ENCODE results near the gene ZNF575. TPM values are rescaled to one million over a fixed set of nuclear protein-coding genes. Genes with fewer than 3 reads are reported as not detected.
A peak's percentile ranks its signal among the peaks of the same experiment; 100 is the strongest.

ZNF575 gene
- total RNA-seq, 1 experiment from 2014 or later: 0.13 TPM

DNA sequence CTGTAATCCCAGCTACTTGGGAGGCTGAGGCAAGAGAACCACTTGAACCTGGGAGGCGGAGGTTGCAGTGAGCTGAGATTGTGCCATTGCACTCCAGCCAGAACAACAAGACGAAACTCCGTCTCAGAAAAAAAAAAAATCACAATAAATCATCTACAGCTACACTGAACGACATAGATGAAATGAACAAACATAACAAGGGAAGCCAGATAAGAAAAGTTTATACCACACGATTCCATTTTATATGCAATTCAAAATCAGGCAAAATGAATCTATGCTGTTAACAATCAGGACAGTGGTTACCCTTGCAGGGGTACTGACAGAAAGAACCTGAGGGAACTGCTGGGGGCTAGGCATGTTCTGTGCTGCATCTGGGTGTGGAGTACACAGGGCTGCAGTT, 36.7 kb downstream of the ZNF575 start:
- ATAC-seq: no peak

DNA sequence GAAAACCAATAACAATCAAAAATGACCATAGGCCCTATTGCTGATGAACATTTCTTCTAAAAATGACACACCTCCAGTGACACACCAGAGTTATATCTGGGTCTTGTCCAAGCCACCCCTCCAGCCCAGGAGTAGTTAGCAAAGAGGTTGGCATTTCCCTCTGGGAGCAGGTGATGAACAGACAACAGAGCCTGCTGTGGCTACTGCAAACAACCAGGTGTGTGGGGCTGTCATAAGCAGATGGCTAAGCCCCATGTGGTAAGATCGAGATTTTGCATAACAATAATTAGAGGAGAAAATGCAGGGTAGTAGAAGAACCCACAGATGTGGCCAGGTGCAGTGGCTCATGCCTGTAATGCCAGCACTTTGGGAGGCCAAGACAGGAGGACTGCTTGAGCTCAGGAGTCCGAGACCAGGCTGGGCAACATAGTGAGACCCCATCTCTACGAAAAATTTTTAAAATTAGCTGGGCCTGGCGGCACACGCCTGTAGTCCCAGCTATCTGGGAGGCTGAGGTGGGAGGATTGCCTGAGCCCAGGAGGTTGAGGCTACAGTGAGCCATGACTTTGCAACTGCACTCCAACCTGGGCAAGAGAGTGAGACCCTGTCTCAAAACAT, 37.3 kb downstream of the ZNF575 start:
- Mint-ChIP-seq H3K9me3 (no peaks in the 10 kb centered on the region), H3K4me3 (no peak overlapping the region), H3K36me3 (no peaks in the 10 kb centered on the region; the same call in 1 of the 2 replicates), H3K27me3 (ENCODE audit: low read depth) (no peaks in the 10 kb centered on the region), H3K4me1 (peaks cover 12% of the 10 kb centered on the region), H3K27ac (peak overlapping the region; percentile 74)
- DNase-seq (ENCODE audit: low spot score): no peak
- TF ChIP-seq ZNF423 (CRISPR knock-in tag; IDR thresholded peaks at IDR 0.05): no peak
- peak; percentile 96 for TF ChIP-seq ZNF121 (CRISPR knock-in tag; IDR thresholded peaks at IDR 0.05)
- peak; percentile 92 for TF ChIP-seq GTF2I (CRISPR knock-in tag; conservative IDR thresholded peaks at IDR 0.05)
- ChIA-PET CTCF (interaction anchor here (0.6 to 2.8 kb wide), 4 partner anchors 15 to 63 kb away, joined by 3 to 16 read pairs (median 14); partner anchors contain the start of genes IRGQ and ZNF576), POLR2A (interaction anchor here (1.8 kb wide), 1 partner anchor 25 kb away, joined by 5 read pairs; the partner anchor contains the start of gene IRGQ)
- peak; percentile 48 for ATAC-seq

More for the DNA sequence above, 36.7 kb downstream of the ZNF575 start:
- H3K27ac Mint-ChIP-seq: no peak overlapping the region
- H3K36me3 Mint-ChIP-seq: no peaks in the 10 kb centered on the region; the same call in 1 of the 2 replicates
- H3K4me1 Mint-ChIP-seq: peaks cover 7% of the 10 kb centered on the region
- ChIA-PET POLR2A (interaction anchor here (0.7 kb wide), 1 partner anchor 1128 kb away, joined by 3 read pairs; no protein-coding TSS in a partner anchor), CTCF (interaction anchor here (2.5 to 2.8 kb wide), 2 partner anchors 26 to 34 kb away, joined by 14 to 16 read pairs; partner anchors contain the start of genes IRGQ and ZNF576)
- no peak overlapping the region for H3K4me3 Mint-ChIP-seq
- no peak for DNase-seq (ENCODE audit: low spot score)
- TF ChIP-seq ZNF317 (CRISPR knock-in tag; IDR thresholded peaks at IDR 0.05; ENCODE audit: borderline replicate concordance, low read depth) (no peak), ZNF263 (CRISPR knock-in tag; IDR thresholded peaks at IDR 0.05; ENCODE audit: low read depth) (no peak), ESRRA (CRISPR knock-in tag; IDR thresholded peaks at IDR 0.05; ENCODE audit: borderline replicate concordance) (no peak), NFATC4 (CRISPR knock-in tag; IDR thresholded peaks at IDR 0.05) (no peak), JAZF1 (CRISPR knock-in tag; IDR thresholded peaks at IDR 0.05) (no peak), TEAD4 (CRISPR knock-in tag; IDR thresholded peaks at IDR 0.05) (no peak), MYBL2 (CRISPR knock-in tag; IDR thresholded peaks at IDR 0.05) (no peak)
- TF ChIP-seq, protein P1, sequence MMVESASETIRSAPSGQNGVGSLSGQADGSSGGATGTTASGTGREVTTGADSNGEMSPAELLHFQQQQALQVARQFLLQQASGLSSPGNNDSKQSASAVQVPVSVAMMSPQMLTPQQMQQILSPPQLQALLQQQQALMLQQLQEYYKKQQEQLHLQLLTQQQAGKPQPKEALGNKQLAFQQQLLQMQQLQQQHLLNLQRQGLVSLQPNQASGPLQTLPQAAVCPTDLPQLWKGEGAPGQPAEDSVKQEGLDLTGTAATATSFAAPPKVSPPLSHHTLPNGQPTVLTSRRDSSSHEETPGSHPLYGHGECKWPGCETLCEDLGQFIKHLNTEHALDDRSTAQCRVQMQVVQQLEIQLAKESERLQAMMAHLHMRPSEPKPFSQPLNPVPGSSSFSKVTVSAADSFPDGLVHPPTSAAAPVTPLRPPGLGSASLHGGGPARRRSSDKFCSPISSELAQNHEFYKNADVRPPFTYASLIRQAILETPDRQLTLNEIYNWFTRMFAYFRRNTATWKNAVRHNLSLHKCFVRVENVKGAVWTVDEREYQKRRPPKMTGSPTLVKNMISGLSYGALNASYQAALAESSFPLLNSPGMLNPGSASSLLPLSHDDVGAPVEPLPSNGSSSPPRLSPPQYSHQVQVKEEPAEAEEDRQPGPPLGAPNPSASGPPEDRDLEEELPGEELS (CRISPR knock-in tag; IDR thresholded peaks at IDR 0.05): no peak
- TF ChIP-seq, protein P2, sequence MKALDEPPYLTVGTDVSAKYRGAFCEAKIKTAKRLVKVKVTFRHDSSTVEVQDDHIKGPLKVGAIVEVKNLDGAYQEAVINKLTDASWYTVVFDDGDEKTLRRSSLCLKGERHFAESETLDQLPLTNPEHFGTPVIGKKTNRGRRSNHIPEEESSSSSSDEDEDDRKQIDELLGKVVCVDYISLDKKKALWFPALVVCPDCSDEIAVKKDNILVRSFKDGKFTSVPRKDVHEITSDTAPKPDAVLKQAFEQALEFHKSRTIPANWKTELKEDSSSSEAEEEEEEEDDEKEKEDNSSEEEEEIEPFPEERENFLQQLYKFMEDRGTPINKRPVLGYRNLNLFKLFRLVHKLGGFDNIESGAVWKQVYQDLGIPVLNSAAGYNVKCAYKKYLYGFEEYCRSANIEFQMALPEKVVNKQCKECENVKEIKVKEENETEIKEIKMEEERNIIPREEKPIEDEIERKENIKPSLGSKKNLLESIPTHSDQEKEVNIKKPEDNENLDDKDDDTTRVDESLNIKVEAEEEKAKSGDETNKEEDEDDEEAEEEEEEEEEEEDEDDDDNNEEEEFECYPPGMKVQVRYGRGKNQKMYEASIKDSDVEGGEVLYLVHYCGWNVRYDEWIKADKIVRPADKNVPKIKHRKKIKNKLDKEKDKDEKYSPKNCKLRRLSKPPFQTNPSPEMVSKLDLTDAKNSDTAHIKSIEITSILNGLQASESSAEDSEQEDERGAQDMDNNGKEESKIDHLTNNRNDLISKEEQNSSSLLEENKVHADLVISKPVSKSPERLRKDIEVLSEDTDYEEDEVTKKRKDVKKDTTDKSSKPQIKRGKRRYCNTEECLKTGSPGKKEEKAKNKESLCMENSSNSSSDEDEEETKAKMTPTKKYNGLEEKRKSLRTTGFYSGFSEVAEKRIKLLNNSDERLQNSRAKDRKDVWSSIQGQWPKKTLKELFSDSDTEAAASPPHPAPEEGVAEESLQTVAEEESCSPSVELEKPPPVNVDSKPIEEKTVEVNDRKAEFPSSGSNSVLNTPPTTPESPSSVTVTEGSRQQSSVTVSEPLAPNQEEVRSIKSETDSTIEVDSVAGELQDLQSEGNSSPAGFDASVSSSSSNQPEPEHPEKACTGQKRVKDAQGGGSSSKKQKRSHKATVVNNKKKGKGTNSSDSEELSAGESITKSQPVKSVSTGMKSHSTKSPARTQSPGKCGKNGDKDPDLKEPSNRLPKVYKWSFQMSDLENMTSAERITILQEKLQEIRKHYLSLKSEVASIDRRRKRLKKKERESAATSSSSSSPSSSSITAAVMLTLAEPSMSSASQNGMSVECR (CRISPR knock-in tag; IDR thresholded peaks at IDR 0.05; ENCODE audit: borderline replicate concordance): no peak
- TF ChIP-seq, protein P3, sequence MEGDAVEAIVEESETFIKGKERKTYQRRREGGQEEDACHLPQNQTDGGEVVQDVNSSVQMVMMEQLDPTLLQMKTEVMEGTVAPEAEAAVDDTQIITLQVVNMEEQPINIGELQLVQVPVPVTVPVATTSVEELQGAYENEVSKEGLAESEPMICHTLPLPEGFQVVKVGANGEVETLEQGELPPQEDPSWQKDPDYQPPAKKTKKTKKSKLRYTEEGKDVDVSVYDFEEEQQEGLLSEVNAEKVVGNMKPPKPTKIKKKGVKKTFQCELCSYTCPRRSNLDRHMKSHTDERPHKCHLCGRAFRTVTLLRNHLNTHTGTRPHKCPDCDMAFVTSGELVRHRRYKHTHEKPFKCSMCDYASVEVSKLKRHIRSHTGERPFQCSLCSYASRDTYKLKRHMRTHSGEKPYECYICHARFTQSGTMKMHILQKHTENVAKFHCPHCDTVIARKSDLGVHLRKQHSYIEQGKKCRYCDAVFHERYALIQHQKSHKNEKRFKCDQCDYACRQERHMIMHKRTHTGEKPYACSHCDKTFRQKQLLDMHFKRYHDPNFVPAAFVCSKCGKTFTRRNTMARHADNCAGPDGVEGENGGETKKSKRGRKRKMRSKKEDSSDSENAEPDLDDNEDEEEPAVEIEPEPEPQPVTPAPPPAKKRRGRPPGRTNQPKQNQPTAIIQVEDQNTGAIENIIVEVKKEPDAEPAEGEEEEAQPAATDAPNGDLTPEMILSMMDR (IDR thresholded peaks at IDR 0.05): no peak
- TF ChIP-seq, protein P4, sequence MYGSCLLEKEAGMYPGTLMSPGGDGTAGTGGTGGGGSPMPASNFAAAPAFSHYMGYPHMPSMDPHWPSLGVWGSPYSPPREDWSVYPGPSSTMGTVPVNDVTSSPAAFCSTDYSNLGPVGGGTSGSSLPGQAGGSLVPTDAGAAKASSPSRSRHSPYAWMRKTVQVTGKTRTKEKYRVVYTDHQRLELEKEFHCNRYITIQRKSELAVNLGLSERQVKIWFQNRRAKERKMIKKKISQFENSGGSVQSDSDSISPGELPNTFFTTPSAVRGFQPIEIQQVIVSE (CRISPR knock-in tag; IDR thresholded peaks at IDR 0.05; ENCODE audit: borderline replicate concordance): no peak
- TF ChIP-seq, protein P5, sequence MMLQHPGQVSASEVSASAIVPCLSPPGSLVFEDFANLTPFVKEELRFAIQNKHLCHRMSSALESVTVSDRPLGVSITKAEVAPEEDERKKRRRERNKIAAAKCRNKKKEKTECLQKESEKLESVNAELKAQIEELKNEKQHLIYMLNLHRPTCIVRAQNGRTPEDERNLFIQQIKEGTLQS (CRISPR knock-in tag; conservative IDR thresholded peaks at IDR 0.05): no peak
- H3K27me3 Mint-ChIP-seq (ENCODE audit: low read depth): no peaks in the 10 kb centered on the region
- H3K9me3 Mint-ChIP-seq: no peaks in the 10 kb centered on the region

All from WTC11 (cell line).